OCI-LY3 (cell line): ENCODE measurements around the gene EBLN1.

Source experiments
- H2AFZ ChIP-seq: fragments of 200-600, 300-600 bp; shearing (Covaris generic); 2 replicates; pipeline ENCODE4 v1.6.0; 2014; ENCODE audit warnings: antibody characterized with exemption, low read depth, low read length
- H3K27ac ChIP-seq: fragments of 200-600, 300-600 bp; sonication (generic); 2 replicates; pipeline ENCODE4 v1.5.1; 2014; ENCODE audit warnings: mild to moderate bottlenecking, low read length, moderate library complexity, mixed read lengths
- H3K27me3 ChIP-seq: fragments of 200-600, 300-600 bp; sonication (generic); 2 replicates; pipeline ENCODE4 v1.6.1; 2014; ENCODE audit warnings: low read depth, low read length, mixed read lengths
- H3K36me3 ChIP-seq: fragments of 200-600, 300-600 bp; sonication (generic); replicated peaks from 2 replicates; pipeline ENCODE3; 2014; ENCODE audit warnings: low read depth, low read length, mixed read lengths
- H3K4me1 ChIP-seq: fragments of 300-600, 200-600 bp; sonication (generic); 2 replicates; pipeline ENCODE4 v1.6.1; 2014; ENCODE audit warnings: low read length, mixed read lengths
- H3K4me2 ChIP-seq: fragments of 200-600, 300-600 bp; sonication (generic); 2 replicates; pipeline ENCODE4 v1.6.1; 2014; ENCODE audit warnings: low read length, mixed read lengths
- H3K4me3 ChIP-seq: fragments of 300-600, 200-600 bp; sonication (generic); 2 replicates; pipeline ENCODE4 v1.5.1; 2014; ENCODE audit warnings: antibody characterized with exemption, mild to moderate bottlenecking, low read length, moderate library complexity
- H3K79me2 ChIP-seq: fragments of 300-600, 200-600 bp; shearing (Covaris generic); 2 replicates; pipeline ENCODE4 v1.6.1; 2014; ENCODE audit warnings: mild to moderate bottlenecking, low read length, mixed read lengths
- H3K9ac ChIP-seq: fragments of 300-600, 200-600 bp; shearing (Covaris generic); 2 replicates; pipeline ENCODE4 v1.6.0; 2014; ENCODE audit warnings: mild to moderate bottlenecking, low read length, moderate library complexity
- H3K9me3 ChIP-seq: fragments of 200-600, 300-600 bp; shearing (Covaris generic); 2 replicates; pipeline ENCODE4 v1.6.1; 2014; ENCODE audit warnings: low read length, mixed read lengths; ENCODE audit not compliant: insufficient read depth
- H4K20me1 ChIP-seq: fragments of 200-600, 300-600 bp; sonication (generic); 2 replicates; pipeline ENCODE4 v1.6.1; 2016; ENCODE audit warnings: low read length, mixed read lengths; ENCODE audit not compliant: insufficient read depth
- EZH2phosphoT487 ChIP-seq: fragments of 200-600 bp; shearing (Covaris generic); IDR thresholded peaks from 2 replicates; pipeline ENCODE4 v1.6.1; 2018; ENCODE audit warnings: antibody characterized with exemption, mixed run types, low read depth
- TF ChIP-seq, protein P1 (sequence below): fragments of 200-600, 300-600 bp; sonication (generic); IDR thresholded peaks from 2 replicates; pipeline ENCODE4 v1.5.1; 2014; ENCODE audit warnings: antibody characterized with exemption, low read length, low read depth

EBLN1 gene

DNA sequence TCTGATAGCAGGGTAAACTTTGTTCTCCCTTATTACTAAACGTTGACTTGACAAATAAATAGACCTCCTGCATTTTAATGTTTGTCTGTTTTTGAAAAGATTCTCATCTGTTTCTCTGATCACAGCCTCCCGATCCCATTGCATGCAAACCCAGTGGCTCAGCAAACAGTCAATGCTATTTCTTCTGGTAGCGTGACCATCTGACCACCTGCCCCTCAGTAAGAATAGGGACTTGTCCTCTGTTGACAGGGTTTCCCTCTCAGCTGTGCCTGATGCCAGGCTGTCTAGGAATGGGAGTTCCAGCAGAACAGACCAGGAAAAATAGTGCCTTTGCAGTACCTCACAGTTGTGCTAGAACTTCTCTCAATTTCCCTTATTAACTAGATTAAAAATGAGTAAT, 40.7 kb upstream of the EBLN1 start:
- Histone ChIP-seq H3K9me3 (no peaks in the 10 kb centered on the region), H3K4me1 (no peaks in the 10 kb centered on the region), H3K4me2 (no peak overlapping the region), H3K4me3 (no peak overlapping the region), H3K27me3 (peaks cover 41% of the 10 kb centered on the region), H4K20me1 (no peaks in the 10 kb centered on the region), H3K9ac (no peak overlapping the region), H2AFZ (no peak overlapping the region), H3K79me2 (no peaks in the 10 kb centered on the region), H3K36me3 (no peaks in the 10 kb centered on the region), H3K27ac (no peak overlapping the region)
- no peak for TF ChIP-seq EZH2phosphoT487
- TF ChIP-seq, protein P1, sequence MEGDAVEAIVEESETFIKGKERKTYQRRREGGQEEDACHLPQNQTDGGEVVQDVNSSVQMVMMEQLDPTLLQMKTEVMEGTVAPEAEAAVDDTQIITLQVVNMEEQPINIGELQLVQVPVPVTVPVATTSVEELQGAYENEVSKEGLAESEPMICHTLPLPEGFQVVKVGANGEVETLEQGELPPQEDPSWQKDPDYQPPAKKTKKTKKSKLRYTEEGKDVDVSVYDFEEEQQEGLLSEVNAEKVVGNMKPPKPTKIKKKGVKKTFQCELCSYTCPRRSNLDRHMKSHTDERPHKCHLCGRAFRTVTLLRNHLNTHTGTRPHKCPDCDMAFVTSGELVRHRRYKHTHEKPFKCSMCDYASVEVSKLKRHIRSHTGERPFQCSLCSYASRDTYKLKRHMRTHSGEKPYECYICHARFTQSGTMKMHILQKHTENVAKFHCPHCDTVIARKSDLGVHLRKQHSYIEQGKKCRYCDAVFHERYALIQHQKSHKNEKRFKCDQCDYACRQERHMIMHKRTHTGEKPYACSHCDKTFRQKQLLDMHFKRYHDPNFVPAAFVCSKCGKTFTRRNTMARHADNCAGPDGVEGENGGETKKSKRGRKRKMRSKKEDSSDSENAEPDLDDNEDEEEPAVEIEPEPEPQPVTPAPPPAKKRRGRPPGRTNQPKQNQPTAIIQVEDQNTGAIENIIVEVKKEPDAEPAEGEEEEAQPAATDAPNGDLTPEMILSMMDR, result no peak

DNA sequence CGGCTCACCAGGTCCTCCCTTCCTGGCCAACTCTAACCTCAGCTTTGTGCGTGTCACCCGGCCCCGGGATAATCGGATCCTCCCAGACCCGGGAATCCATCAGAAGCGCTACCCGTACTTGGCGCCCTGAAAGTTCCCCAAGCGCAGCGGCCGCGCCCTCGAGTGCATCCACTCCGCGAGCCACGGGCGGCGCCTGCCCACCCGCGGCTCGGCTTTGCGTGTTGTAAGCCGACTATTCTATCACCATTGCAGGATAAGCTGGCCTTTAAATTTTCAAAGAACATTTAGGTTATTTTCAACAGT, 35.7 kb upstream of the EBLN1 start:
- Histone ChIP-seq H3K4me1 (peaks cover 3% of the 10 kb centered on the region), H3K36me3 (no peaks in the 10 kb centered on the region), H3K9me3 (no peaks in the 10 kb centered on the region), H3K4me2 (no peak overlapping the region), H2AFZ (no peak overlapping the region), H3K9ac (no peak overlapping the region), H4K20me1 (no peaks in the 10 kb centered on the region), H3K79me2 (no peaks in the 10 kb centered on the region), H3K4me3 (no peak overlapping the region), H3K27me3 (peaks cover 43% of the 10 kb centered on the region), H3K27ac (no peak overlapping the region)
- TF ChIP-seq, protein P1, result no peak

DNA sequence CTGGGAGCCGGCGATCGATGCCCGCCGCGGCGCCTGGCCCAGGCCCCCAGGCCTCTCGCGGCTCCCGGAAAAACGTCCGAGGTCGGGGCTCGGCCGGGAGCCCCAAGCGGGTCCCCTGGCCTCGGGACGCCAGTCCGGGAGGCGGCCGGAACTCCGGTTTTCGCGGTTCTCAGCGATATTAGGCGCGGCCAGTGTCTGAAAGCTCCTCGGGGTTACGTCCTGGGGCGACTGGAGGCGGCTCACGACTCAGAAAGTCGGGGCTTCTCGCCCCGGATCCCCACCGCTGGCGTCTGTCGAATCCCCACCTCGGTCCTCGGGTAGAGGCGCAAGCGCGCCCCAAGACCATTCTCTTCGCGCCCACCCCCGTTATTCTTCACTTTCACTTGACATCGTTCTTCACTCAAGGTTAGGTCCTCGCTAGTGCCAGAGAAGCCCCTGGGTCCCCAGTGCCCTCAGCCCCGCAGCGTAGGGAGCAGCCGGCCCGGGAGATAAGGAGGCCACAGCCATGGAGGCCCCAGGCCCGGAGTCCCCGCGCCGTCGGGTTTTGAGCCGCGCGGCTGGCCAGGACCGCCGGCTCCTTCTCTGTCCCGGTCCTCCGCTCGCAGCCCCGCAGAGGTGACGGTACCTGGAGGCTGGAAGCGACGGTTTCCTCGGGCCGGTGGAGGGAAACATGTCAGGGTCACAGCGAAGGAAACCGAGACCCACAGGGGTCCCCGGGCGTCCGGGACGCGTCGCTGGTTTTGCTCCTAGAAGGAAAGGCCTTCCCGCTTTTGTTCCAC, 35.2 kb upstream of the EBLN1 start:
- 0 out of 2 replicates have a peak overlapping the region, but pooled peaks have one; percentile 56 for H3K27ac ChIP-seq
- peak overlapping the region; percentile 93 for H2AFZ ChIP-seq
- TF ChIP-seq, protein P1, result no peak
- no peak for TF ChIP-seq EZH2phosphoT487
- H3K36me3 ChIP-seq, result no peaks in the 10 kb centered on the region
- H3K27me3 ChIP-seq, result peaks cover 38% of the 10 kb centered on the region
- H3K9ac ChIP-seq, result peak overlapping the region; percentile 88
- no peaks in the 10 kb centered on the region for H3K9me3 ChIP-seq
- peaks cover 3% of the 10 kb centered on the region for H3K4me1 ChIP-seq
- no peaks in the 10 kb centered on the region for H3K79me2 ChIP-seq
- H3K4me2 ChIP-seq, result peak overlapping the region; percentile 87
- peak overlapping the region; percentile 95 for H3K4me3 ChIP-seq
- no peaks in the 10 kb centered on the region for H4K20me1 ChIP-seq

DNA sequence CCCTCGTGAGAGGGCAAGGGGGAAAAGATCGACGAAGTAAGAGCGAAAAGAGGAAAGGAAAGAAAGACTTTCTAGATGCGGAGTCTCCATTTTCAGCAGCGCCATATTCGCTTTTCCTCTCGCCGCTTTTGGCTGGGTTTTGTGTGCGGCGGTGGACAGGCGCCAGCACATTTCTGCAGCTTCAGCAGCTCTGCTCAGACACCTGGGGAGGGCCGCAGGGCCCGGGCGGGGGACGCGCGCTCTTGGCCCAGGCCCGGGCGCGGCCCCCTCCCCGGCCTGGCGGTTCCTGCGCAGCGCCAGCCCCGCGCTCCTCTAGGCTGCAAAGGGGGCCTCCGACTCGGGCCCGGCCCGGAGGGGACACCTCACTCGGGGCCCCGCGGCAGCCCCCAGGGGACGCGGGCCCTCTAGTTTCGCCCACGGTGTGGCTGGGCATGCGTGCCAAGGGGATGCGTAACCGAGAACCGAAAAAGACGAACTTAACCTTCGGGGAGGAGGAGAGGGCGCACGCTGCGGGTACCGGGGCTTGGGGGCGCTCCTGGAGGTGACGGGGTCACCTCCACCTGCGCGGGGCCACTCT, 34.5 kb upstream of the EBLN1 start:
- TF ChIP-seq EZH2phosphoT487, result no peak
- TF ChIP-seq, protein P1, result no peak
- Histone ChIP-seq H3K36me3 (no peaks in the 10 kb centered on the region), H3K4me1 (peaks cover 3% of the 10 kb centered on the region), H3K9me3 (no peaks in the 10 kb centered on the region), H3K9ac (peak overlapping the region; percentile 88), H3K4me3 (peak overlapping the region; percentile 95), H3K79me2 (no peaks in the 10 kb centered on the region), H4K20me1 (no peaks in the 10 kb centered on the region), H2AFZ (peak overlapping the region; percentile 93), H3K4me2 (peak overlapping the region; percentile 87), H3K27ac (peak overlapping the region; percentile 56), H3K27me3 (peaks cover 32% of the 10 kb centered on the region)
